GM23338 (cell line): ENCODE data around the gene PSPH. TPM values are rescaled to one million over a fixed set of nuclear protein-coding genes. Genes with fewer than 3 reads are reported as not detected.

Experiments used
- ATAC-seq: fragments of 200-7000 bp; cut with Tn5 transposase; 3 replicates; pipeline ENCODE4 v1.9.1; 2020
- DNase-seq: peaks from one replicate; pipeline ENCODE4 v3.0.0-alpha.2; 2015; ENCODE audit warnings: low spot score
- H2AFZ ChIP-seq: fragments of 200-600 bp; sonication (generic); 2 replicates; pipeline ENCODE4 v1.8.0; 2016; ENCODE audit warnings: antibody characterized with exemption, mild to moderate bottlenecking, moderate library complexity
- H3F3A ChIP-seq: fragments of 200-600 bp; sonication (generic); replicated peaks from 2 replicates; pipeline ENCODE4 v1.8.0; 2017; ENCODE audit warnings: antibody characterized with exemption, mixed run types, low read depth
- H3K27ac ChIP-seq: fragments of 200-600 bp; sonication (generic); 2 replicates; pipeline ENCODE4 v1.6.1; 2016; ENCODE audit warnings: low read depth
- H3K27me3 ChIP-seq: fragments of 200-600 bp; sonication (generic); 2 replicates; pipeline ENCODE4 v1.8.0; 2016; ENCODE audit warnings: mild to moderate bottlenecking, mixed run types, moderate library complexity; ENCODE audit not compliant: insufficient read depth
- H3K36me3 ChIP-seq: fragments of 200-600 bp; sonication (generic); 2 replicates; pipeline ENCODE4 v1.8.0; 2016; ENCODE audit warnings: mild to moderate bottlenecking; ENCODE audit not compliant: insufficient read depth
- H3K4me1 ChIP-seq: fragments of 200-600 bp; sonication (generic); 2 replicates; pipeline ENCODE4 v1.8.0; 2016; ENCODE audit warnings: mild to moderate bottlenecking, moderate library complexity; ENCODE audit not compliant: insufficient read depth
- H3K4me2 ChIP-seq: fragments of 200-600 bp; sonication (generic); 2 replicates; pipeline ENCODE4 v1.7.1; 2017; ENCODE audit warnings: mixed run types
- H3K4me3 ChIP-seq: fragments of 200-600 bp; sonication (generic); 2 replicates; pipeline ENCODE4 v1.6.1; 2016; ENCODE audit warnings: mixed run types
- H3K79me2 ChIP-seq: fragments of 200-600 bp; sonication (generic); replicated peaks from 2 replicates; pipeline ENCODE4 v1.8.0; 2017; ENCODE audit warnings: mild to moderate bottlenecking; ENCODE audit not compliant: insufficient read depth
- H3K9me2 ChIP-seq: fragments of 200-600 bp; sonication (generic); 2 replicates; pipeline ENCODE4 v1.8.0; 2017; ENCODE audit not compliant: insufficient read depth
- H4K20me1 ChIP-seq: fragments of 200-600 bp; sonication (generic); replicated peaks from 2 replicates; pipeline ENCODE4 v1.8.0; 2017; ENCODE audit warnings: mild to moderate bottlenecking; ENCODE audit not compliant: insufficient read depth
- H3K27ac Mint-ChIP-seq: 2 replicates; pipeline ENCODE4 v1.8.0; 2020; ENCODE audit warnings: inconsistent platforms, mild to moderate bottlenecking, moderate library complexity, mixed read lengths
- H3K27me3 Mint-ChIP-seq: 3 replicates; pipeline ENCODE4 v1.8.0; 2022; ENCODE audit warnings: low read depth, mild to moderate bottlenecking, moderate library complexity, mixed read lengths, inconsistent platforms; ENCODE audit not compliant: insufficient read depth, poor library complexity
- H3K36me3 Mint-ChIP-seq: 3 replicates; pipeline ENCODE4 v1.8.0; 2021; ENCODE audit warnings: low read depth, mild to moderate bottlenecking, inconsistent platforms, moderate library complexity, mixed read lengths
- H3K4me1 Mint-ChIP-seq: 3 replicates; pipeline ENCODE4 v1.8.0; 2020; ENCODE audit warnings: mild to moderate bottlenecking, inconsistent platforms, mixed read lengths
- H3K4me3 Mint-ChIP-seq: 3 replicates; pipeline ENCODE4 v1.8.0; 2021; ENCODE audit warnings: moderate library complexity, mild to moderate bottlenecking, inconsistent platforms, mixed read lengths
- H3K9me3 Mint-ChIP-seq: 3 replicates; pipeline ENCODE4 v1.8.0; 2020; ENCODE audit warnings: moderate library complexity, mild to moderate bottlenecking, inconsistent platforms, mixed read lengths
- CTCF ChIP-seq, 2 experiments: fragments of 200-600 bp in 1 of 2; sonication (generic) in 1 of 2; conservative IDR thresholded peaks; 2 replicates each; pipeline versions ENCODE4 v1.5.1 to v1.6.1; 2016 to 2017; ENCODE audit warnings: antibody characterized with exemption in 2 of 2, low read depth in 2 of 2, mild to moderate bottlenecking in 2 of 2, moderate library complexity in 1 of 2
- EZH2phosphoT487 ChIP-seq: fragments of 200-600 bp; sonication (generic); IDR thresholded peaks from one replicate; pipeline ENCODE4 v1.8.1; 2018; ENCODE audit warnings: antibody characterized with exemption; ENCODE audit not compliant: unreplicated experiment
- JUNB ChIP-seq: IDR thresholded peaks from one replicate; pipeline ENCODE4 v1.6.1; 2016; ENCODE audit warnings: antibody characterized with exemption; ENCODE audit not compliant: unreplicated experiment
- NANOG ChIP-seq: IDR thresholded peaks from 2 replicates; pipeline ENCODE4 v1.6.1; 2016; ENCODE audit warnings: antibody characterized with exemption, borderline replicate concordance
- POLR2AphosphoS5 ChIP-seq: IDR thresholded peaks from 2 replicates; pipeline ENCODE4 v1.6.1; 2016; ENCODE audit warnings: antibody characterized with exemption, low read depth
- REST ChIP-seq: IDR thresholded peaks from one replicate; pipeline ENCODE4 v1.6.1; 2018; ENCODE audit warnings: antibody characterized with exemption; ENCODE audit not compliant: unreplicated experiment
- STAT1 ChIP-seq: IDR thresholded peaks from one replicate; pipeline ENCODE4 v1.6.1; 2016; ENCODE audit warnings: antibody characterized with exemption; ENCODE audit not compliant: unreplicated experiment
- ZNF114 ChIP-seq: fragments of 250-450 bp; sonication (Bioruptor Pico); IDR thresholded peaks from 2 replicates; pipeline ENCODE4 v1.5.0; 2020; ENCODE audit warnings: mild to moderate bottlenecking, moderate library complexity
- ZNF462 ChIP-seq: fragments of 250-450 bp; sonication (Bioruptor Pico); IDR thresholded peaks from 2 replicates; pipeline ENCODE4 v1.5.0; 2020; ENCODE audit warnings: mild to moderate bottlenecking, moderate library complexity
- polyA plus RNA-seq: library from polyadenylated mRNA; unstranded; fragments of >200 nt; fragmentation: Nextera tagmentation; extraction: Ambion mirVana; gene quantifications from 2 replicates; pipeline ENCODE4 v1.2.1, GENCODE V29; 2016
- total RNA-seq: library from RNA; depleted of rRNA; stranded (reverse); fragments of >200 nt; shearing (Covaris generic); gene quantifications from 2 replicates; pipeline ENCODE4 v1.2.3, GENCODE V29; 2014

Gene PSPH
- total and polyA plus RNA-seq, 2 experiments from 2014 or later, result 38.3 to 149 TPM

- no peak overlapping the region for H3K4me2 ChIP-seq
- no peaks in the 10 kb centered on the region for H4K20me1 ChIP-seq
- no peak overlapping the region for H3K4me3 ChIP-seq
- no peaks in the 10 kb centered on the region for H3K27me3 ChIP-seq
- DNase-seq, result no peak
- no peak for TF ChIP-seq STAT1
- no peak for TF ChIP-seq NANOG
- no peak for TF ChIP-seq CTCF (conservative IDR thresholded peaks at IDR 0.05; ENCODE audit: low read depth in 2 of 2)
- no peak for TF ChIP-seq POLR2AphosphoS5
- TF ChIP-seq ZNF462, result no peak
- TF ChIP-seq REST, result no peak
- no peak for TF ChIP-seq ZNF114 (CRISPR knock-in tag)
- TF ChIP-seq JUNB, result no peak
- TF ChIP-seq EZH2phosphoT487, result no peak
- no peaks in the 10 kb centered on the region for H3K9me2 ChIP-seq
- no peak overlapping the region for H3K27ac ChIP-seq
- peaks cover 11% of the 10 kb centered on the region for H3K27me3 Mint-ChIP-seq
- H3K4me3 Mint-ChIP-seq, result no peak overlapping the region
- ATAC-seq, result no peak
- no peaks in the 10 kb centered on the region; the same call in 1 of the 2 replicates for H3K36me3 ChIP-seq
- H3K79me2 ChIP-seq, result no peaks in the 10 kb centered on the region
- H3K4me1 Mint-ChIP-seq, result peaks cover 2% of the 10 kb centered on the region; the same call in 2 of the 3 replicates
- H3F3A ChIP-seq, result 0 out of 2 replicates have a peak, but pooled peaks cover 1% of the 10 kb centered on the region
- peaks cover 23% of the 10 kb centered on the region for H3K36me3 Mint-ChIP-seq
- no peaks in the 10 kb centered on the region; the same call in 2 of the 3 replicates for H3K9me3 Mint-ChIP-seq
- no peaks in the 10 kb centered on the region for H3K4me1 ChIP-seq
- no peak overlapping the region for H2AFZ ChIP-seq
- no peak overlapping the region for H3K27ac Mint-ChIP-seq
Observed at GRCh38 chr7:56078196-56078595, 27.0 kb upstream of the PSPH start.
